Glomerular visceral epithelial cell (primary cell): ENCODE data around the gene CROCC.
"Not testable (repeated sequence)": the region's sequence is repeated elsewhere in the genome, so short reads cannot be mapped to it uniquely, and the experiment has no call there.

Experiments
- DNase-seq: peaks from one replicate; pipeline ENCODE4 v3.0.0-alpha.2; 2016; ENCODE audit errors: extremely low spot score

The CROCC gene

GRCh38 chr1:16921391-16922185 is at the start of gene CROCC:
TSS of gene CROCC (plus strand) at chr1:16921931. CDS start at chr1:16922019, 88 bp downstream.
- DNase-seq, result peak; percentile 63

GRCh38 chr1:16872152-16873075 is 49.3 kb upstream of the CROCC start:
- DNase-seq, result peak; percentile 37

- DNase-seq, result not testable (repeated sequence)
These were observed 48.5 kb upstream of the CROCC start for GRCh38 chr1:16873076-16873879.

- DNase-seq, result not testable (repeated sequence)
These were observed 46.6 kb upstream of the CROCC start for GRCh38 chr1:16874968-16875765.

GRCh38 chr1:16881742-16882141 is 40.0 kb upstream of the CROCC start:
- not testable (repeated sequence) for DNase-seq

GRCh38 chr1:16882986-16883385 is 38.7 kb upstream of the CROCC start:
- no peak for DNase-seq

- DNase-seq, result not testable (repeated sequence)
These were observed 37.2 kb upstream of the CROCC start for GRCh38 chr1:16884487-16884886.

GRCh38 chr1:16886860-16887605 is 34.7 kb upstream of the CROCC start:
- DNase-seq, result no peak

GRCh38 chr1:16888860-16889816 is 32.6 kb upstream of the CROCC start:
- peak; percentile 72 for DNase-seq

GRCh38 chr1:16890539-16891021 is 31.2 kb upstream of the CROCC start:
- not testable (repeated sequence) for DNase-seq

GRCh38 chr1:16891057-16891456 is 30.7 kb upstream of the CROCC start:
- DNase-seq, result not testable (repeated sequence)

GRCh38 chr1:16892978-16893525 is 28.7 kb upstream of the CROCC start:
- DNase-seq, result not testable (repeated sequence)

GRCh38 chr1:16893796-16894195 is 27.9 kb upstream of the CROCC start:
- DNase-seq, result not testable (repeated sequence)

GRCh38 chr1:16894338-16894737 is 27.4 kb upstream of the CROCC start:
- DNase-seq, result not testable (repeated sequence)

GRCh38 chr1:16895233-16895597 is 26.5 kb upstream of the CROCC start:
- not testable (repeated sequence) for DNase-seq

GRCh38 chr1:16895598-16896315 is 26.0 kb upstream of the CROCC start, which contains the start of gene RNU1-2:
TSS of gene RNU1-2 (plus strand) at chr1:16895980.
- DNase-seq, result peak; percentile 100

- peak; percentile 81 for DNase-seq
These were observed 25.2 kb upstream of the CROCC start for GRCh38 chr1:16896316-16897055.
